Stimulated activated CD4-positive, alpha-beta T cell treated with anti-CD3 and anti-CD28 coated beads, TNF-alpha, amount 100 ng/mL, for 48 hours (primary cell): ENCODE results near the gene DYSF.

Experiments used
- DNase-seq, 3 donors: peaks; one replicate each; pipeline ENCODE4 v3.0.0-alpha.2; 2020; ENCODE audit warnings: low read depth in 3 of 3

The DYSF gene

DNA sequence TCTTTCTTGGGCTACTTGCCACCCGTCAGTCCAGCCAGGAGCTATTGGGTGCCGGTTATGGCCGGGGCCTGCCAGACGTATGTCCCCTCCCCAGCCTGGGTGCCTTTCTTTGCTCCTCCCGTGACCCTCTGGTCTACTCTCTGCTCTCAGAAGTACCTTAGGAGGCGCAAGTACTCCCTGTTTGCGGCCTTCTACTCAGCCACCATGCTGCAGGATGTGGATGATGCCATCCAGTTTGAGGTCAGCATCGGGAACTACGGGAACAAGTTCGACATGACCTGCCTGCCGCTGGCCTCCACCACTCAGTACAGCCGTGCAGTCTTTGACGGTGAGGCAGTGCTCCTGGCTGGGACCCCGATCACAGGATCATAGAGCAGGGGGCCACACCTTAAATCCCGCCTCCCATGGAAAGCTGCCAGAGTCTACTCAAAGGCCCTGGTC is 99.5 kb downstream of the DYSF start:
- no peak for DNase-seq

DNA sequence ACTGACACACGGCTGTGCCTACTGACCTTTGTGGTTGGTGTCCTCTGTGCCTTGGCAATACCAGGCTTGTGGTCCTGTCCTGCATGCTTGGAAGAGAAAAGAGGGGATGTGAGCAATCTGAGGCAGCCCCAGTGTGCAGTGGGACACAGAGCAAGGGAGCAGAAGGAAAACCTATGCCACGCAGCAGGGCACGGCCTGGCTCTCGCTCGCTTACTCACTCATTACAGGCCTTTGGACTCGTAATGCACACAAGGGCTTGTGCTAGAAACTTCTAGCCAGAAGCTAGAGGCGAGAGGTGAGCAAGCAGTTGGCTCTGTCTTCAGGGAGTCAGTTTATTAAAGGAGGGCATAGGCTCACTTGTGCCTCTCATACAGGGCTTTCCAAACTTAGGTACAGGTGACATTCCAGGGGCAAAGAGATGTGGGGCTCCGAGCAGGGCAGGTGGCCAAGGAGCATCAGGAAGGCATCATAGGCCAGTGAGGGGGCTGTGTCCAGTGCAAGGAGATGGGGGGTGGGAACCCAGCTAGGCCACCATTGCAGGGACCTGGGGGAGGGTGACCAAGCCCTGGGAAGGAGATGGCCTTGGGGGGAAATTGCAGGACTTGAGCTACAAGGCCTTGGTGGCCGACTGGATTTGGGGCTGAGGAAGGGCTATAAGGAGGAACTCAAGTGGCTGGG is 100.8 kb downstream of the DYSF start:
- no peak for DNase-seq

DNA sequence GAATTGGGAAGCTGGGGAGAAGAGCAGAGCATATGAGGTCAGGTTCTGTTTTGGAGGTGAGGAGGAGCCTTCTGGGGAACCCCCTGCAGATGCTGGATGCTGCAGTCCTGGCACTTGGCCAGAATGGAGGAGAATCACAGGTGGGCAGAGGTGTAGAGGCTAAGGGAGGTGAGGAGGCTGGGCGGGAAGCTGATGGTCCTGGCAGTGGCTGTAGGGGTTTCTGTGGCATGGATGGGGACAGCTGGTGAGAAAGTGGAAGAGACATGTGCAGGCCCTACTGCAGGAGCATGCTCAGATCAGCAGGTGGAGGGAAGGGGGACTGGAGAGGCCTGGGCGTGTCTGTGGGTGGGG is 101.3 kb downstream of the DYSF start:
- DNase-seq, result no peak

DNA sequence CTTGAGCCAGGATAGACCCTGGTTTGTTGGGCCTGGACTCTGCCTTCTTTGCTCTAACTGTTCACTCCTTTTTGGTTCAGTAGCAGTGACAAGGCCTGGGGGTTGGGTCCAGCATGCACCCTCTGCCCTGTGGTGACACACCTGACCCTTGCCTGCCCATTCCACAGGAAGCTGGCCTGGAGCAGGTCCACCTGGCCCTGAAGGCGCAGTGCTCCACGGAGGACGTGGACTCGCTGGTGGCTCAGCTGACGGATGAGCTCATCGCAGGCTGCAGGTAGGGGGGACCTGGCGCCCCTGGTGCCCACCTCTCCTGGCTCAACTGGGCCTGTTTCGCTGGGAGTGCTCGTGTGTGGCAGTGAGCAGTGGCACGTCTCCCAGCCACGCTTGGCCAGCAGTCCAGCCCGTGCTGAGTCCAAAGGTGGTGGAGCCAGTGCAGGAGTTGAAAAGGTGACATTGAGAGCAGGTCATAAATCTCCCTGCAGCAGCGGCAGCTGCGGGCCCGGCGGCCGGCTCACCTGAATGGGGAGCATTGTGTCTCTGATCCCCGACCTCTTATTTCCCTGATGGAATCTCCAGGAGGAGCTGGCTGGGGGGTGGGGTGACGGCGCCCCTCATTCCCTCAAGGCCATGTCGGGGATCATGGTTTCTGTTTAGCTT is 102.6 kb downstream of the DYSF start:
- DNase-seq, result no peak

DNA sequence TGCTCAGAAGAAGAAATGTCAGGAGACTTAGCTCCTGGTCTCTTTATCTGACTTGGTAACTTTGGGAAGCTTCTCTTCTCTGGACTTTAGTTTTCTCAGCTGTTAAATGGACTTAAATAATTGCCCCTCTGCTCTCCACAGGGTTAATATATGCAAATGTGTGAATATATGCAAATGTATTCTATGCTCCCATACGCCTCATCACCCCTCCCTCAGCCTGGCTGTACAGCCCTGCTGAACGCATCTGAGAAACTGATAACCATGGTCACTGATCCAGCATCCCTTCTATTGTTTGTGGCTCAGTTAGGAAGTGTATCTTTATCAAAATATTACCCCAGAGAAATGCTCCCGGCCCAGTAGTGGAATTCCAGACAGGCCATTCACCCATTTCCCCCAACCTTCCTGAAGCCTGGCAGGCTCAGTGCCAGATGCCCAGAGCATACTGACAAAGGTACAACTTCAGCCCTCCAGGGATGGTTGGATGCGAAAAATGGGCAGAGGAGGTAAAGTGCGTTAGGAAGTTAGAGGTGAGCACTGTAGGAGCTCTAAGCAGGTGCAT is 103.4 kb downstream of the DYSF start:
- no peak for DNase-seq

DNA sequence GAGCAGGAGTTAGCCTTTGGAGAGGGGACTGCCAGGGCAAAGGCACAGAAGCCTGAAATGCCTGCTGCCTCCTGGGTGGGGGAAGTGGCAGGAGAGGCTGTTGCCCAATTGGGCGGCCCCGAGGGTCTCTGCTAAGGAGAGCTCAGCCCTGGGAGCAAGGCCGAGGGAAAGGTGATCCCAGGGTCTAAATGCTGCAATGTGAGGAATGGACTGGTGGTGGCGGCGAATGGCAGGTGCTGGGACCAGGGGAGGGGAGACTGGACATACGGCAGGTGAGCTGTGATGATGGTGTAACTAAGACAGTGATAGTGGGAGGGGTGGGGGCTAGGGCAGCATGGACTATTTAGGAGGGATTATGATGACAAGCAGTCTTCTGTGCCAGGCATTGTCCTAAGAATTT is 104.0 kb downstream of the DYSF start:
- no peak for DNase-seq

DNA sequence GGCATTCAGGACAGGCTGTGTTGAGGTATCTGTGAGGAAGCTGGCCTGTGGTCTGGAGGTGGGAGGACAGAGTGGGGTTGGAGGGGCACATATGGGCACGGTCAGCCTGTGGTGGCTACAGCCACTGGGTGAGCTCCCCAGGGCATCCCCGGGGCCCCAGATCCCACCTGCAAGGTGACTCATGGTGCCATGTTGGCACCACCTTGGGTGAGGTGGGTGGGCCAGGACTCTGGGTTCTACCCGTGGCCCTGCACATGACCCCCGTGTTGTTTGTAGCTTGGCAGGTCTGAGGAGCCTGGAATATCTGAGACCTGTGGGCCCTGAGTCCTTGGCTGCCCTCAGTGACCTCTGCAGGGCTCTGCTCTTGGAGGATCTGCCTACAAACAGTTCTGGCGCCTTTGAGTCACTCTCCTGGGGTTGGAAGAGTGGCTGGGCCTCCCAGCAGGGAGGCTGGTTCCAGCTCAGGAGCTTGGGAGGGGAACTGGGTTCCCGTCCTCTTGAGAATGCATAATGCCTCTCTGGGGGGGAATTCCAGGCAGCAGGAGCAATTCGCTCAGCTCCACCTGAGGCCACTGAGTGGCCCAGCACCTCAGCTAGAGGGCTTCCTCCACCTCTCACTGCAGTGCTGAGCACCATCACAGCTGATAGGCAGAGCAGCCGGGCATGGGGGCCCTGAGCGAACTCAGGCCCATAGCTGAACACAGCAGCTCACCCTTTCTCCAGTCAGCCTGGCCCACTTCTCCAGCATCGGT is 105.1 kb downstream of the DYSF start:
- DNase-seq, result no peak

DNA sequence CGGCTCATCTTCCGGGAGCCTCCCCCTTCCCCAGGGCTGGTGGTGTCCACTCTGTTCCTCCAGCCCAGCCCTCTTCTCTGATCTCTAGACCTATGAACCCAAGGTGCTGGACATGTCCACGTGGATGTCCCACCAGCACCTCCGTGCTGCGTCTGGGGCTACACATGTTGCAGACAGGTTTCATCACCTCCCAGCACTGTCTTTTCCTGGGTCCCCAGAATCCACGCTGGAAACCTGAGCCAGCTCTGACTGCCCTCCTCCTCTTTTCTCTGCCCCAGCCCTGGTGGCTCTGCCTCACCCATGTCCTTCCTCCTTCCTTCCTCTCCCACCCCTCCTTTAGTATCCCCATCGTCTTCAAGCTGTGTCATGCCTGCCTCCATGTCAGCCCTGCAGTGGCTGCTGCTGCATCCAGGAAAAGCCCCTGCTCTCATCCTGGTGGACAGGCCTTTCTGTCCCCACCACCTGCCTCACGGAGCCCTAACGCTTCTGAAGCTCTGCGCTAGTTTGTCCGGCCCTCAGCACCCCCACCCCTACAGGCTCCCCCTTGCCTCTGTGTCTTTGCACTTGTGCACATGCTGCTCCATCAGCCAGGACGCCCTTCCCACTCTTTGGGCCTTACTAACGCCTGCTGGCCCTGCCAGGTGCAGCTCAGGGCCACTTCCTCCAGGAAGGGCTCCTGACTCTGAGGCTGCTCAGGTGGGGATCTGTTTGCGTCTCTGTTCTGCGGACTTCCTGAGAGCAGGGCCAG is 105.9 kb downstream of the DYSF start:
- DNase-seq, result no peak

DNA sequence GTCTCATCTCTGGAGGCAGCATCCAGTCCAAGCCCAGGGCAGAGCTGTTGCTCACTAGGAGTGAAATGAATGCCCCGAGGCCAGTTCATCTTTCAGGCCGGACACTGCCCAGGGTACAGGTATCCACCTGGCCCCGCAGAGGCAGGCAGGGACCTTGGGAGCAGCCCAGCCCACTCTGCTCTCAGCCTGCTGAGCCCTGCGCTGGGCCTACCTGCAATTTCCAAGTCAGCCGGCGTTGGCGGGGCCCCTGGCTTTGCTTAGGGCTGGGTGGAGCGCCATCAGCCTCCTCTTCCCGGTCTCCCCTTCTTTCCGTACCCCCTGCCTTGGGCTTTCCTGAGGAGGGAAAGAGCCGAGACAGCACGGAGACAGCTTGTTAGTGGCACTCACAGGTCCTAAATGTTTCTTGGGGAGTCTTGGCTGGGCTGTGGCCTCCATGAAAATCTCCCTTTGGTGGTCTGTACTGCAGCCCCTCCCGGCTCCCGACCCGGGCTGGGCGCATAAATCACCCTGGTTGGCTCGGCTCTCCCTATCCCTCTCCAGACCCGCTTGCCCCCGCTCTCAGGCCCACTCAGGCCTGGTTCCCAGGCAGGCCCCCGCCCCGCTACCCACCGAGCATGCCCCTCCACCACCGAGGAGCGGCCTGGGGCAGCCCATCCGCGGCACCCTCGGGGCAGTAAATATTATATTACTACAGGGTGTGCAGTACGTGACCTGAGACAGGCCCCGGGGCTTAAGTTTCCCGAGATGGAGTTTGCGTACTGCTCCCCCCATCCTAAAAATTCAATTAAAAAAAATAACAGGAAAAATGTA is 106.7 kb downstream of the DYSF start:
- no peak for DNase-seq

DNA sequence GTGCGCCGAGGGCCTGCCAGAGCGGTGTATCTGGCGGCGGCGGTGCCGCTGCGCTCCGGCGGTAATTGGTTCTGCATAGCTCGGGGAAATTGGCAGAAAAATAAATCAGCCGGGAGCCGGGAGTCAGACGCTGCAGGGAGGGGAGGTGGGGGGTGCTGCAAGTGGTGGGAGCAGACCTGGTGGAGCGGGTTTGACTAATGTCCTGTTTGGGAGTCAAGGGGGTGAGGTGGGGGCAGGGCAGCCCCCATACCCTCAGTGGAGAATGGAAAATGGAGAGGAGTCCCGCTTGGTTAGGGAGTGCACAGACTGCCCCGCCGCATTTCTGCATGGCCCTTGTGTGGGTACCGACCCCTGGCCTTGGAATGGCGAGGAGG is 107.3 kb downstream of the DYSF start:
- no peak for DNase-seq

DNA sequence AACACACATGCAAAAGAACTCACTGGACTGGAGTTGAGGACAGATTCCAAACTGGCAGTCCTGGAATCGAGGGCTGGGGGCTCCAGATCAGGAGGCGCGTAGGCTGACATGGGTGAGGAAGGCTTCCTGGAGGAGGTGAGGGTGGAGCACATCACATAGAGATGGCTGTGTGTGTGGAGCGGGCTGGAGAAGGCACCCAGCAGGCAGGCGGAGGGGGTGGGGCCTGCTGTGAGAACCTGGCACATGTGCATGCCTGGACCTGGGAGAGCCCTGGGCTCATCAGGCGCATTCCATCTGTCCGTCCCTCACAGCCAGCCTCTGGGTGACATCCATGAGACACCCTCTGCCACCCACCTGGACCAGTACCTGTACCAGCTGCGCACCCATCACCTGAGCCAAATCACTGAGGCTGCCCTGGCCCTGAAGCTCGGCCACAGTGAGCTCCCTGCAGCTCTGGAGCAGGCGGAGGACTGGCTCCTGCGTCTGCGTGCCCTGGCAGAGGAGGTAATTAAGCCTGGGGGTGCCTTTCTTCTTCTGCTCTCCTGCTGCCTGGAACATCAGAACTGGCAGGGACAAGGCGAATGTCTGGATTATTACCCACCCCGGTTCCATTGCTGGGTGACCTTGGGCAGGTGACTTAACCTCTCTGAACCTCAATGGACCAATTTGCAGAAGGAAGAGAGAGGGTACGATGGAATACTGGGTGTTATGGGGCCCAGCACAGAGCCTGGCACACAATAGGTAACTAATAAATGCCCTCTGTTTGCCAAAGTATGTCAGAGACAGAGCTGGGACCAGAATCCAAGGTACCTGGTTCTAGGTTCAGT is 108.3 kb downstream of the DYSF start:
- DNase-seq, result no peak

DNA sequence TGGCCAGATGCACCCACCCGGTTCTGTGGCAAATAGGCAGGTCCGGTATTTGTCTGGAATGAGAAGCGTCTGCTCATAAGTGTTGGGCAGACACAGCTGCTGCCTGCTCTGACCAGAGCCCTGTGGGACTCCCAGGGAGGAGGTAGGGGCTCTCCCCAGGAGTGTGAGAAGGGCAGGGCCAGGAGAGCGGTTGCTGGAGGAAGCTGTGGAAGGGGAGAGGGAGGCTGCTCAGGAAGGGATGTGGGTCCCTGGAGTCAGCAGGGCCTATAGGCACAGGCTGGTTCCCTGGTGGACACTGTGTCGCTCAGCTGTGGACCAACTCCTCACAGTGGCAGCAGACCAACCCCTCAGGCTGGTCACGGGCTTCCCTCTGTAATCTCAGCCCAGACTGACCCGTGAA is 109.2 kb downstream of the DYSF start:
- no peak for DNase-seq

DNA sequence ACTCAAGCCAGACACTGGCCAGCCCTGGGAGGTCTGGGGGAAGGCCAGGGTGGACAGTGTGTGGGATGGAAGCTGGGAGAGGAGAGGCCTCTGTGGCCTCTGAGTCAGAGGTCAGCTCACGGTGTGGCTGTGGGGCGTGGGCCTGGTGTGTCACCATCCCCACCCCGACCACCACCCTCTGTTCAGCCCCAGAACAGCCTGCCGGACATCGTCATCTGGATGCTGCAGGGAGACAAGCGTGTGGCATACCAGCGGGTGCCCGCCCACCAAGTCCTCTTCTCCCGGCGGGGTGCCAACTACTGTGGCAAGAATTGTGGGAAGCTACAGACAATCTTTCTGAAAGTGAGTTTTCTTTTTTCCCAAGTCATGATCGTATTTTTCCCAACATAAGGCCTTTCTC is 110.5 kb downstream of the DYSF start:
- no peak for DNase-seq

DNA sequence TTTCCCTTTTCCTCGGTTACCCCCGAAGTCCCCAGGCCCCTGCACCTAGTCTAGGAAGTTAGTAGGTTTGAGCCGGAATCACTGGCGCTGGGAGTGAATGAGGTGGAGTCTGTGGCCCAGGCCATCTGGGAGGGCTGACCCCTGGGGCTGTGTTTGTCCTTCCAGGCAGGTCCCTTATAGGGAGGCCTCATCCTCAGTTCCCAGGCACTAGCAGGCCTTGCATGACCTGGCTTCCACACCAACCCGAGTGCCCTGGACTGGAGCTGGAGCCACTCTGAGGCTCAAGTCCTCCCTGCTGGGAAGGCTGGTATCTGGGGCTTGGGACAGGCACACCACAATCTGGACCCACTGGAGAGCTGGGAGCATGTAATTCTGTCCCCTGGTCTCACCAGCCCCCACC is 111.0 kb downstream of the DYSF start:
- DNase-seq, result no peak

DNA sequence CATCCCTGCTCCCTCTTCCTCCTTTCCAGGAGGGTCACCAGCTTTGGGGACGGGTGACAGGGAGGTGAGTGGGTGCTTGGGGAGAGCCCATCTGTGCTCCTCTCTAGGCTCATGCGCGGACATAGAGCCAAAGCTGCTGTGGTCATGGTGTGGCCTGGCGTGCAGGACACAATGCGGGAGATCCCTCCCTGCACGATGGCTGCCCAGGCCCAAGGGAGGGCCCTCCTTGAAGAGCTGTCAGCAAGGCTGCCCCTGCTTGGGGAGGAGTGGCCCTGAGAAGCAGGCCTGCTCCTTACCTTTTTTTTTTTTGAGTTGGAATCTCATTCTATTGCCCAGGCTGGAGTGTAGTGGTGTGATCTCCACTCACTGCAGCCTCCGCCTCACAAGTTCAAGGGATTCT is 111.4 kb downstream of the DYSF start:
- DNase-seq, result no peak

DNA sequence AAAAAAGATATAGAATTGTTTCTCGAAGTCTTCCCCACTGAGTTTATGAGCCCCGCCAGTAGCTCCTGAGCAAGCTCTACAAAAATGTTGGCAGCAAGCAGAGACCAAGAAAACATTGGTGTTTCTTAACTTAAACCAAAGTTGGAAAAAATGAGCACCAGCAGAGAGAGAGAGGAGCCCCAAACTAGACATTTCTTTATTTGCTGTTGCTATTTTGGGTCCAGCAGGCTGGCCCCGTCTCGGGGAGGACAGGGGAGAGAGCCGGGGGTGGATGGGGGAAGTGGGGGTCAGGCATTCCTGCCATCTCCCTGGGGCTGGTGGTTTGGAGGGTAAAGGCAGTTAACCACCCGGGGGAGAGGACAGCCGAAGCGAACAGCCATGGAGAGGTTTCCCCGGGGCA is 113.0 kb downstream of the DYSF start:
- DNase-seq, result no peak

DNA sequence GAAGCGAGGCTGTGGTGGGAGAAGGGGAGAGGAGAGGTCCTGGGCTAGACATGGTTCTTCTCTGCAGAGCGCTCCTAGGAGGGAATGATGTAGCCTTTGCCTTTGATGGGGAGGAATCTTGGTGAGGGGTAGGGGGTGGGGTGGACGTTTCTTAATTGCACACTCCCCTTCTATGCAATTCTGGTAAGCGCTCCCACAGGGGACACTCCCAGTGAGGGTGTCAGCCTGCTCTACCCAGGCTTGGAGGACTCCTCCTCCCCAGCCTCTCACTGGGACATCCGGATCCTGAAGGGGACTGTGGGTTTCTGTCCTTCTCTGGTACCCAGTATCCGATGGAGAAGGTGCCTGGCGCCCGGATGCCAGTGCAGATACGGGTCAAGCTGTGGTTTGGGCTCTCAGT is 114.3 kb downstream of the DYSF start:
- DNase-seq, result no peak

DNA sequence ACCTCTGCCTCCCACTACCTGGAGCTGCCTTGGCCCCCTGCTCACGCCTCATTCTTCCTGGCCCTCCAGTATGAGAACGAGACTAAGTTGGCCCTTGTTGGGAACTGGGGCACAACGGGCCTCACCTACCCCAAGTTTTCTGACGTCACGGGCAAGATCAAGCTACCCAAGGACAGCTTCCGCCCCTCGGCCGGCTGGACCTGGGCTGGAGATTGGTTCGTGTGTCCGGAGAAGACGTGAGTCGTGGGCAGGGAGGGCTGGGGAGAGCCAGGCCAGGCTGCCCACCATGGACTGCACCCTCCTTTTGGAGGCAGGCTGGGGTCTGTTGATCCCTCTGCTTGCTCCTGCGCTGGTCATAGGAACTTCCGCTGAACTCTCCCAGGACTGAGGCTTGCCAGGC is 114.7 kb downstream of the DYSF start:
- no peak for DNase-seq

DNA sequence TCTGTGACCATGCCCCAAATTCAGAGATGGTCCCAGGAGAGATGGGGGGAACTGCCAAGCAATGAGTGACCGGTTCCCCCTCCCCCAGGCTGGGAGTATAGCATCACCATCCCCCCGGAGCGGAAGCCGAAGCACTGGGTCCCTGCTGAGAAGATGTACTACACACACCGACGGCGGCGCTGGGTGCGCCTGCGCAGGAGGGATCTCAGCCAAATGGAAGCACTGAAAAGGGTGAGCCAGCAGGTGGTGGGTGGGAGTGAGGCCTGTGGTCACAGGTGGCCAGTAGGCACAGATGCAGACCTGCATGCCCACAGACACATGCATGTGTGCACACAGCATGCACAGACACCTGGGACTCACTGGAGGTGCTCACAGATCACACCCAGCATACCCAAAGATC is 117.2 kb downstream of the DYSF start:
- DNase-seq, result no peak

DNA sequence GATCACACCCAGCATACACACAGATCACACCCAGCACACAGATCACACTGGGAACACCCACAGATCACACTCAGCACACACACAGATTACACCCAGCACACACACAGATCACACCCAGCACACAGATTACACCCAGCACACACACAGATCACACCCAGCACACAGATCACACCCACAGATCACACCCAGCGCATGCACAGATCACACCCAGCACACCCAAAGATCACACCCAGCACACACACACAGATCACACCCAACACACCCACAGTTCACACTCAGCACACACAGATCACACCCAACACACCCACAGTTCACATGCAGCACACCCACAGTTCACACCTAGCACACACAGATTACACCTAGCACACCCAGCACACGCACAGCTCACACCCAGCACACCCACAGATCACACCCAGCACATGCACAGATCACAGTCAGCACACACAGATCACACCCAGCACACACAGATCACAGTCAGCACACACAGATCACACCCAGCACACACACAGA is 117.6 kb downstream of the DYSF start:
- no peak for DNase-seq
